OCI-LY3 (cell line): ENCODE results near the gene ITK.

ENCODE experiments used
- H2AFZ ChIP-seq: fragments of 200-600, 300-600 bp; shearing (Covaris generic); 2 replicates; pipeline ENCODE4 v1.6.0; 2014; ENCODE audit warnings: antibody characterized with exemption, low read depth, low read length
- H3K27ac ChIP-seq: fragments of 200-600, 300-600 bp; sonication (generic); 2 replicates; pipeline ENCODE4 v1.5.1; 2014; ENCODE audit warnings: mild to moderate bottlenecking, low read length, moderate library complexity, mixed read lengths
- H3K27me3 ChIP-seq: fragments of 200-600, 300-600 bp; sonication (generic); 2 replicates; pipeline ENCODE4 v1.6.1; 2014; ENCODE audit warnings: low read depth, low read length, mixed read lengths
- H3K36me3 ChIP-seq: fragments of 200-600, 300-600 bp; sonication (generic); replicated peaks from 2 replicates; pipeline ENCODE3; 2014; ENCODE audit warnings: low read depth, low read length, mixed read lengths
- H3K4me1 ChIP-seq: fragments of 300-600, 200-600 bp; sonication (generic); 2 replicates; pipeline ENCODE4 v1.6.1; 2014; ENCODE audit warnings: low read length, mixed read lengths
- H3K4me2 ChIP-seq: fragments of 200-600, 300-600 bp; sonication (generic); 2 replicates; pipeline ENCODE4 v1.6.1; 2014; ENCODE audit warnings: low read length, mixed read lengths
- H3K4me3 ChIP-seq: fragments of 300-600, 200-600 bp; sonication (generic); 2 replicates; pipeline ENCODE4 v1.5.1; 2014; ENCODE audit warnings: antibody characterized with exemption, mild to moderate bottlenecking, low read length, moderate library complexity
- H3K79me2 ChIP-seq: fragments of 300-600, 200-600 bp; shearing (Covaris generic); 2 replicates; pipeline ENCODE4 v1.6.1; 2014; ENCODE audit warnings: mild to moderate bottlenecking, low read length, mixed read lengths
- H3K9ac ChIP-seq: fragments of 300-600, 200-600 bp; shearing (Covaris generic); 2 replicates; pipeline ENCODE4 v1.6.0; 2014; ENCODE audit warnings: mild to moderate bottlenecking, low read length, moderate library complexity
- H3K9me3 ChIP-seq: fragments of 200-600, 300-600 bp; shearing (Covaris generic); 2 replicates; pipeline ENCODE4 v1.6.1; 2014; ENCODE audit warnings: low read length, mixed read lengths; ENCODE audit not compliant: insufficient read depth
- H4K20me1 ChIP-seq: fragments of 200-600, 300-600 bp; sonication (generic); 2 replicates; pipeline ENCODE4 v1.6.1; 2016; ENCODE audit warnings: low read length, mixed read lengths; ENCODE audit not compliant: insufficient read depth
- EZH2phosphoT487 ChIP-seq: fragments of 200-600 bp; shearing (Covaris generic); IDR thresholded peaks from 2 replicates; pipeline ENCODE4 v1.6.1; 2018; ENCODE audit warnings: antibody characterized with exemption, mixed run types, low read depth
- TF ChIP-seq, protein P1 (sequence below): fragments of 200-600, 300-600 bp; sonication (generic); IDR thresholded peaks from 2 replicates; pipeline ENCODE4 v1.5.1; 2014; ENCODE audit warnings: antibody characterized with exemption, low read length, low read depth

The ITK gene

DNA sequence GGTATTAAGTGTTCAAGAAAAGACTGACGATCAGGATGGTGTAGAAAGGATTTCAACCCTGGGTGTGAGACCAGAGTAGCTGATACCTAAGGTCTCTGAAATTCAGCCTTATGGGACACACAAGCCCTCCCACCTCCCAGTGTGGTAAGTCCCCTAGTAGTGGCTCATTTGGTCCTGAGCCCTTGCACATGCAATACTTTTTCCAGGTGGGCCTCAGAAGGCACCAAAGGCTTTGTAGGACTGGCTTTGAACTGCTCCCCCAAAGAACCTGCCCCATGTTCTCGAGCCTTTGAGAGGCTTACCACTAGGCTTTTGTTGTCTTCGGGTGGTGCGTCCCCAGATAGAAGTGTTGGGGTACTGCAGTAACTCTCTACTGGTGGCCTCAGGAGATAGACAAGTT lies 15.4 kb upstream of the ITK start:
- Histone ChIP-seq H3K4me1 (no peaks in the 10 kb centered on the region), H3K9me3 (no peaks in the 10 kb centered on the region), H3K4me2 (no peak overlapping the region), H3K9ac (no peak overlapping the region), H4K20me1 (no peaks in the 10 kb centered on the region), H3K79me2 (no peaks in the 10 kb centered on the region), H3K27me3 (peaks cover 5% of the 10 kb centered on the region; the same call in 1 of the 2 replicates), H3K4me3 (no peak overlapping the region), H2AFZ (no peak overlapping the region), H3K36me3 (no peaks in the 10 kb centered on the region), H3K27ac (no peak overlapping the region)
- TF ChIP-seq EZH2phosphoT487: no peak
- TF ChIP-seq, protein P1, sequence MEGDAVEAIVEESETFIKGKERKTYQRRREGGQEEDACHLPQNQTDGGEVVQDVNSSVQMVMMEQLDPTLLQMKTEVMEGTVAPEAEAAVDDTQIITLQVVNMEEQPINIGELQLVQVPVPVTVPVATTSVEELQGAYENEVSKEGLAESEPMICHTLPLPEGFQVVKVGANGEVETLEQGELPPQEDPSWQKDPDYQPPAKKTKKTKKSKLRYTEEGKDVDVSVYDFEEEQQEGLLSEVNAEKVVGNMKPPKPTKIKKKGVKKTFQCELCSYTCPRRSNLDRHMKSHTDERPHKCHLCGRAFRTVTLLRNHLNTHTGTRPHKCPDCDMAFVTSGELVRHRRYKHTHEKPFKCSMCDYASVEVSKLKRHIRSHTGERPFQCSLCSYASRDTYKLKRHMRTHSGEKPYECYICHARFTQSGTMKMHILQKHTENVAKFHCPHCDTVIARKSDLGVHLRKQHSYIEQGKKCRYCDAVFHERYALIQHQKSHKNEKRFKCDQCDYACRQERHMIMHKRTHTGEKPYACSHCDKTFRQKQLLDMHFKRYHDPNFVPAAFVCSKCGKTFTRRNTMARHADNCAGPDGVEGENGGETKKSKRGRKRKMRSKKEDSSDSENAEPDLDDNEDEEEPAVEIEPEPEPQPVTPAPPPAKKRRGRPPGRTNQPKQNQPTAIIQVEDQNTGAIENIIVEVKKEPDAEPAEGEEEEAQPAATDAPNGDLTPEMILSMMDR: no peak

DNA sequence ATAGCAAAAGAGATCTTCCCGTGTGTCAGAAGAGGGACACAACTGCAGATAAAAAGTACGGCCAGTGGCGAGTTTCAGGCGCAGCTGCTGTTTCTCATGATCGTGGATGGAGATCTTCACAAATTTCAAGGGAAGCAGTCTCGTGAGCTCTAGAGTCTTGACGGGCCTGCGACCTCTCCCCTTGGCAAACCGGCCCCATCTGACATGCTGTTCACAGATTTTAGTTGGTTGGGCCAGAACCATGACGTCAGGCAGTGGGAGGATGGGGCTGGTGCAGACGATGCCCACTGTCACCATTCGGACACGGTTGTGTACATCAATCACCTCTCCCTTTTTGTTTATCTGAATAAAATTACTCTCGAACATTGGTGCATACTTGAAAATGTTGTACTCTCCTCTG lies 15.0 kb upstream of the ITK start:
- Histone ChIP-seq H2AFZ (no peak overlapping the region), H3K4me3 (no peak overlapping the region), H3K36me3 (no peaks in the 10 kb centered on the region), H3K9me3 (no peaks in the 10 kb centered on the region), H3K4me2 (no peak overlapping the region), H3K79me2 (no peaks in the 10 kb centered on the region), H3K27ac (no peak overlapping the region), H4K20me1 (no peaks in the 10 kb centered on the region), H3K27me3 (peaks cover 5% of the 10 kb centered on the region; the same call in 1 of the 2 replicates), H3K4me1 (no peaks in the 10 kb centered on the region), H3K9ac (no peak overlapping the region)
- TF ChIP-seq, protein P1: no peak
- TF ChIP-seq EZH2phosphoT487: no peak

DNA sequence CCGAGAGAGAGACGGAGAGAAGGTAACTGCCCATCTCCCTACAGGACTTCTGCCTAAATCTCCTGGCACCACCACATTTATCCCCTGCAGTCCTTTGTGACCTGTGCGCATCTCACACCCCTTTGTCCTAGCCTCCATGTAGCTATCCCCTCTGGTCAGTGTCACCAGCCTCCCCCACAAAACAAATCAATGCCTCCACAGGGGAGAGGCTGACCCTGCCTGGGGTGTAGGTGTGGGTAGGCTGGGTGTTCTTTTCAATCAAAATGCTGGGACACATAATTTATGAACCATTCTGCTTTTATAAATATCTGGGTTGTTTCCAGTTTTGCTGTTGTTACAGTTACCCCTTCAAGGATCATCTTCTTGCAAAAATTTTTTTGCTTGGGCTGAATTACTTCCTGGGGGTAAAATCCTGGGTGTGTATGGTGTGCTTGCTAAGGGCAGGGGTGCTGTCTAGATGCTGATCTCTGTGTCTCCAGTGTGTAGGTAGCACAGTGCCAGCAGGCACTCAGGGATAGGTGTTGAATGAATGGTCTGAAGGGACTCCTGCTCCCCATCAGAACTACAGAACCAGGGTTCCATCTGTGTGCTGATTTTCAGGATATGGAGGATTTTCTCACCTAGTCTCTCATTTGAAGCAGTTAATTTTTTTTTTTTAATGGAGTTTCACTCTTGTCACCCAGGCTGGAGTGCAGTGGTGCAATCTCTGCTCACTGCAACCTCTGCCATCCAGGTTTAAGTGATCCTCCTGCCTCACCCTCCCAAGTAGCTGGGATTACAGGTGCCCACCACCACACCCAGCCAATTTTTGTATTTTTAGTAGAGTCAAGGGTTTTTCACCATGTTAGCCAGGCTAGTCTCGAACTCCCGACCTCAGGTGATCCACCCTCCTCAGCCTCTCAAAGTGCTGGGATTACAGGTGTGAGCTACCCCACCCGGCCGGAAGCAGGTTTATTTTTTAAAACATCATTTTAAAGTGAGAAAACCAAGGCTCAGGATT lies 14.1 kb upstream of the ITK start, which contains the start of gene GARIN3:
GARIN3 (minus strand) TSS at position 51 of the 1,000 bp plus-strand sequence. CDS start 96 bp downstream, outside the sequence.
- Histone ChIP-seq H3K9me3 (no peaks in the 10 kb centered on the region), H3K36me3 (no peaks in the 10 kb centered on the region), H2AFZ (no peak within 1 kb of the TSS), H3K4me2 (no peak within 1 kb of the TSS), H3K79me2 (no peaks in the 10 kb centered on the region), H4K20me1 (no peaks in the 10 kb centered on the region), H3K27me3 (peaks cover 5% of the 10 kb centered on the region; the same call in 1 of the 2 replicates), H3K27ac (no peak within 1 kb of the TSS), H3K9ac (no peak within 1 kb of the TSS), H3K4me3 (no peak within 1 kb of the TSS), H3K4me1 (no peaks in the 10 kb centered on the region)
- TF ChIP-seq, protein P1: no peak
- TF ChIP-seq EZH2phosphoT487: no peak

DNA sequence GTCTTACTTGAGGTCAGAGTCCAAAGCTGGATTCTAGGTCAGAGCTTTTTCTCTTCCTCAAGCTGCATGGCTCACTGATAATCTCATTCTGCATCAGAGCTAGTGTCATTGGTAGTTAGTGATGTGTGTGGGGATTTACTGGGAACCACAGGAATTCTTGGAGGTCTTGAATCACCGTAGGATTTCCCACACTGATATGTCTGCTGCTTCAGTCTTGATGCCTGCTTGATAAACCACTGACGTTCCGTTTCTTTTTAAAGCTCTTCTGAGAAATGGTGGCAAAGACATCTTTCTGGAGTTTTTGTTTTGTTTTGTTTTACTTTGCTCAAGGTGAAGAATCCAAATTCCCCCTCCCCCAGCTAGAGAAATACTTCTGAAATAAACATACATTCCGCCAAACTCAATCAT lies 13.4 kb upstream of the ITK start:
- TF ChIP-seq, protein P1: no peak
- TF ChIP-seq EZH2phosphoT487: no peak
- Histone ChIP-seq H3K4me1 (peaks cover 2% of the 10 kb centered on the region), H3K9ac (no peak overlapping the region), H3K27me3 (peaks cover 5% of the 10 kb centered on the region; the same call in 1 of the 2 replicates), H3K4me3 (no peak overlapping the region), H4K20me1 (no peaks in the 10 kb centered on the region), H3K36me3 (no peaks in the 10 kb centered on the region), H3K9me3 (no peaks in the 10 kb centered on the region), H3K27ac (no peak overlapping the region), H3K79me2 (no peaks in the 10 kb centered on the region), H2AFZ (no peak overlapping the region), H3K4me2 (no peak overlapping the region)
